ENCODE measurements around the gene CCDC88B.

CCDC88B gene

GRCh38 chr11:64385945-64386704 lies 46.1 kb downstream of the CCDC88B start:
- DNase-seq: no peak

- DNase-seq: no peak
Observed at GRCh38 chr11:64387916-64388315, 47.9 kb downstream of the CCDC88B start.

- DNase-seq: no peak
Observed at GRCh38 chr11:64388894-64389293, 48.9 kb downstream of the CCDC88B start.

GRCh38 chr11:64389851-64390250 lies 49.8 kb downstream of the CCDC88B start:
- DNase-seq: no peak

GRCh38 chr11:64390558-64390957 lies 50.6 kb downstream of the CCDC88B start:
- DNase-seq: no peak

- DNase-seq: no peak
Observed at GRCh38 chr11:64391839-64392238, 51.8 kb downstream of the CCDC88B start.

GRCh38 chr11:64395545-64396078 lies 55.6 kb downstream of the CCDC88B start:
- no peak for DNase-seq

- DNase-seq: no peak
Observed at GRCh38 chr11:64396079-64396591, 56.1 kb downstream of the CCDC88B start.

- DNase-seq: no peak
Observed at GRCh38 chr11:64400102-64400501, 60.1 kb downstream of the CCDC88B start.

GRCh38 chr11:64400667-64401066 lies 60.7 kb downstream of the CCDC88B start:
- DNase-seq: no peak

GRCh38 chr11:64401775-64402174 lies 61.8 kb downstream of the CCDC88B start:
- DNase-seq: no peak

- no peak for DNase-seq
Observed at GRCh38 chr11:64403106-64403505, 63.1 kb downstream of the CCDC88B start.

- no peak for DNase-seq
Observed at GRCh38 chr11:64406221-64406946, 66.4 kb downstream of the CCDC88B start.
